Uterus (tissue), 4 donors: ENCODE measurements around the gene MYL7. TPM values are rescaled to one million over a fixed set of nuclear protein-coding genes. Genes with fewer than 3 reads are reported as not detected.

ENCODE experiments used
- small RNA-seq: library from RNA; depleted of rRNA; stranded (forward); fragments of <200 nt; gene quantifications from one replicate; pipeline ENCODE3, GENCODE V24; 2016
- total RNA-seq, 4 donors: library from RNA; depleted of rRNA in 3 of 4; stranded (reverse); fragments of >200 nt in 3 of 4; gene quantifications; one replicate each; pipeline versions ENCODE4 v1.1.0 to v1.2.4, GENCODE V29; 2014 to 2023
- donor health status: DM: yes; HTN: yes; CAD: no.

The MYL7 gene
- total RNA-seq, 4 donors from 2014 or later, result not detected

Small RNA genes lying within 50 kb of the gene (small RNA-seq; reads per million reads assigned to genes)
- not detected for gene RNA5SP230

Other genes starting within 250 kb of the MYL7 start
- 10 to 100 TPM; 13.1 to 44.8 (median 28.9) TPM for gene URGCP, start 234.7 kb downstream of the MYL7 start, total RNA-seq
- gene UBE2D4, start 214.9 kb downstream of the MYL7 start, total RNA-seq, result 10 to 100 TPM in 3 of 4 donors, 1 to 10 TPM in 1; 5.1 to 23.8 (median 16.5) TPM
- not detected for gene SPDYE1, start 143.4 kb downstream of the MYL7 start, total RNA-seq
- 100 to 1,000 TPM in 1 of 4 donors, 10 to 100 TPM in 3; 71.5 to 113 (median 91.0) TPM for gene DBNL, start 96.6 kb downstream of the MYL7 start, total RNA-seq
- 1 to 10 TPM in 1 of 4 donors, under 1 TPM in 1, not detected in 2; 0.76 to 1.4 TPM for gene PGAM2, start 75.8 kb downstream of the MYL7 start, total RNA-seq
- 10 to 100 TPM; 10.6 to 33.6 (median 23.6) TPM for gene POLM, start 58.8 kb downstream of the MYL7 start, total RNA-seq
- 100 to 1,000 TPM in 3 of 4 donors, 10 to 100 TPM in 1; 88.9 to 395 (median 303) TPM for gene AEBP1, start 37.0 kb downstream of the MYL7 start, total RNA-seq
- gene POLD2, start 17.8 kb downstream of the MYL7 start, total RNA-seq, result 10 to 100 TPM; 12.9 to 73.3 (median 33.7) TPM
- gene GCK, start 48.1 kb upstream of the MYL7 start, total RNA-seq, result 1 to 10 TPM in 2 of 4 donors, under 1 TPM in 1, not detected in 1; 0.29 to 2.6 (median 1.8) TPM
- 10 to 100 TPM; 12.4 to 85.3 (median 49.4) TPM for gene YKT6, start 59.6 kb upstream of the MYL7 start, total RNA-seq
- gene CAMK2B, start 184.3 kb upstream of the MYL7 start, total RNA-seq, result 1 to 10 TPM in 1 of 4 donors, under 1 TPM in 1, not detected in 2; 0.40 to 1.1 TPM